Lower lobe of right lung (tissue), 2 donors: ENCODE data around the gene POTEG. TPM values are rescaled to one million over a fixed set of nuclear protein-coding genes. Genes with fewer than 3 reads are reported as not detected.
"Not testable (repeated sequence)": the region's sequence is repeated elsewhere in the genome, so short reads cannot be mapped to it uniquely, and the experiment has no call there.

ENCODE experiments used
- ATAC-seq, 2 donors: fragments of 200-7000 bp; cut with Tn5 transposase; one replicate each; pipeline ENCODE4 v1.9.1; 2020 to 2022; ENCODE audit warnings: mild to moderate bottlenecking in 2 of 2, moderate library complexity in 2 of 2
- DNase-seq: peaks from one replicate; pipeline ENCODE4 v3.0.0-alpha.2; 2020
- H3K27ac ChIP-seq: fragments of 200-600 bp; one replicate; pipeline ENCODE4 v1.8.0; 2022
- H3K27me3 ChIP-seq: fragments of 200-600 bp; one replicate; pipeline ENCODE4 v1.8.0; 2022; ENCODE audit warnings: low read depth
- H3K36me3 ChIP-seq: fragments of 200-600 bp; one replicate; pipeline ENCODE4 v1.8.0; 2022; ENCODE audit warnings: mild to moderate bottlenecking
- H3K4me1 ChIP-seq: fragments of 200-600 bp; one replicate; pipeline ENCODE4 v1.8.0; 2022
- H3K4me3 ChIP-seq: fragments of 200-600 bp; one replicate; pipeline ENCODE4 v1.8.0; 2022; ENCODE audit warnings: mild to moderate bottlenecking
- H3K9me3 ChIP-seq: fragments of 200-600 bp; one replicate; pipeline ENCODE4 v1.8.0; 2022
- intact Hi-C: fragments of 100-400 bp; cut with DNase I; formaldehyde crosslinking; loops from one replicate; pipeline ENCODE4 v1.11.0; 2022
- total RNA-seq: library from RNA; stranded (reverse); fragmentation: NEBNext Ultra II Directional; extraction: Animal tissue kit (Norgen Biotek cat#: 25700); gene quantifications from one replicate; pipeline ENCODE4 v1.2.1, GENCODE V29; 2021
- donor health status: DM: no; HTN: yes; CAD: no; lungs with severe emphysema.

Gene POTEG
- total RNA-seq, 1 donor from 2014 or later, result not detected

GRCh38 chr14:19361636-19362253 is 72.4 kb downstream of the POTEG start:
- intact Hi-C loops, DNase-seq: not testable (repeated sequence)

GRCh38 chr14:19360937-19361635 is 73.1 kb downstream of the POTEG start:
- DNase-seq, intact Hi-C loops, H3K36me3 ChIP-seq, H3K4me1 ChIP-seq, H3K4me3 ChIP-seq, H3K9me3 ChIP-seq, H3K27ac ChIP-seq, H3K27me3 ChIP-seq: not testable (repeated sequence)
- ATAC-seq, result peak; percentile 48 to 68

More at GRCh38 chr14:19361636-19362253, 72.4 kb downstream of the POTEG start:
- ATAC-seq, result peak in 1 of 2 donors; percentile 42
- H3K4me1 ChIP-seq, H3K9me3 ChIP-seq, H3K27me3 ChIP-seq, H3K27ac ChIP-seq, H3K36me3 ChIP-seq, H3K4me3 ChIP-seq: not testable (repeated sequence)
